ENCODE data around the gene SGIP1.

DNA sequence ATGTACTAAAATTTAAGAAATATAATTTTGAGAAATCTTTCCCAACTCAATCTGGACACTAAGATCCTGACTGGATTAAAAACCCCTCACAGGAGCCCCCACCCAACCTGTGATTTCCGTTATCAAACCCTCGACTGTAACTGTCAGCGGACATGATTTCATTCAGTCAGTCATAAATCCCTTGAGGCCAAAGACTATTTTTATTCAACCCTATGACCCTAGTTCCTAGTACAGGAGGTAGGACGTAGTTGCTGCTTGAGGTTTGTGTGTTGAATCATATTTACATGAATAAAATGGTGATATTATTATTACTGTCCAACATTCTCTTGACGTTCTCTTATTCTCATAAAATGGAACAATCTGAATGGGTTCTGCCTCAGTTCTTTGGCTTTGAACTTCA, 145.2 kb downstream of the SGIP1 start:
- no peak for TF ChIP-seq HDAC2 (IDR thresholded peaks at IDR 0.05; ENCODE audit: borderline replicate concordance in 1 of 2, low read depth in 2 of 2, low read length in 2 of 2)
- no peak for TF ChIP-seq RNF2 (IDR thresholded peaks at IDR 0.05; ENCODE audit: borderline replicate concordance, low read depth, low read length, missing control alignments, poor library complexity, severe bottlenecking)
- no peak for TF ChIP-seq SRF (IDR thresholded peaks at IDR 0.05; ENCODE audit: low read depth, low read length)
- TF ChIP-seq, protein P1, sequence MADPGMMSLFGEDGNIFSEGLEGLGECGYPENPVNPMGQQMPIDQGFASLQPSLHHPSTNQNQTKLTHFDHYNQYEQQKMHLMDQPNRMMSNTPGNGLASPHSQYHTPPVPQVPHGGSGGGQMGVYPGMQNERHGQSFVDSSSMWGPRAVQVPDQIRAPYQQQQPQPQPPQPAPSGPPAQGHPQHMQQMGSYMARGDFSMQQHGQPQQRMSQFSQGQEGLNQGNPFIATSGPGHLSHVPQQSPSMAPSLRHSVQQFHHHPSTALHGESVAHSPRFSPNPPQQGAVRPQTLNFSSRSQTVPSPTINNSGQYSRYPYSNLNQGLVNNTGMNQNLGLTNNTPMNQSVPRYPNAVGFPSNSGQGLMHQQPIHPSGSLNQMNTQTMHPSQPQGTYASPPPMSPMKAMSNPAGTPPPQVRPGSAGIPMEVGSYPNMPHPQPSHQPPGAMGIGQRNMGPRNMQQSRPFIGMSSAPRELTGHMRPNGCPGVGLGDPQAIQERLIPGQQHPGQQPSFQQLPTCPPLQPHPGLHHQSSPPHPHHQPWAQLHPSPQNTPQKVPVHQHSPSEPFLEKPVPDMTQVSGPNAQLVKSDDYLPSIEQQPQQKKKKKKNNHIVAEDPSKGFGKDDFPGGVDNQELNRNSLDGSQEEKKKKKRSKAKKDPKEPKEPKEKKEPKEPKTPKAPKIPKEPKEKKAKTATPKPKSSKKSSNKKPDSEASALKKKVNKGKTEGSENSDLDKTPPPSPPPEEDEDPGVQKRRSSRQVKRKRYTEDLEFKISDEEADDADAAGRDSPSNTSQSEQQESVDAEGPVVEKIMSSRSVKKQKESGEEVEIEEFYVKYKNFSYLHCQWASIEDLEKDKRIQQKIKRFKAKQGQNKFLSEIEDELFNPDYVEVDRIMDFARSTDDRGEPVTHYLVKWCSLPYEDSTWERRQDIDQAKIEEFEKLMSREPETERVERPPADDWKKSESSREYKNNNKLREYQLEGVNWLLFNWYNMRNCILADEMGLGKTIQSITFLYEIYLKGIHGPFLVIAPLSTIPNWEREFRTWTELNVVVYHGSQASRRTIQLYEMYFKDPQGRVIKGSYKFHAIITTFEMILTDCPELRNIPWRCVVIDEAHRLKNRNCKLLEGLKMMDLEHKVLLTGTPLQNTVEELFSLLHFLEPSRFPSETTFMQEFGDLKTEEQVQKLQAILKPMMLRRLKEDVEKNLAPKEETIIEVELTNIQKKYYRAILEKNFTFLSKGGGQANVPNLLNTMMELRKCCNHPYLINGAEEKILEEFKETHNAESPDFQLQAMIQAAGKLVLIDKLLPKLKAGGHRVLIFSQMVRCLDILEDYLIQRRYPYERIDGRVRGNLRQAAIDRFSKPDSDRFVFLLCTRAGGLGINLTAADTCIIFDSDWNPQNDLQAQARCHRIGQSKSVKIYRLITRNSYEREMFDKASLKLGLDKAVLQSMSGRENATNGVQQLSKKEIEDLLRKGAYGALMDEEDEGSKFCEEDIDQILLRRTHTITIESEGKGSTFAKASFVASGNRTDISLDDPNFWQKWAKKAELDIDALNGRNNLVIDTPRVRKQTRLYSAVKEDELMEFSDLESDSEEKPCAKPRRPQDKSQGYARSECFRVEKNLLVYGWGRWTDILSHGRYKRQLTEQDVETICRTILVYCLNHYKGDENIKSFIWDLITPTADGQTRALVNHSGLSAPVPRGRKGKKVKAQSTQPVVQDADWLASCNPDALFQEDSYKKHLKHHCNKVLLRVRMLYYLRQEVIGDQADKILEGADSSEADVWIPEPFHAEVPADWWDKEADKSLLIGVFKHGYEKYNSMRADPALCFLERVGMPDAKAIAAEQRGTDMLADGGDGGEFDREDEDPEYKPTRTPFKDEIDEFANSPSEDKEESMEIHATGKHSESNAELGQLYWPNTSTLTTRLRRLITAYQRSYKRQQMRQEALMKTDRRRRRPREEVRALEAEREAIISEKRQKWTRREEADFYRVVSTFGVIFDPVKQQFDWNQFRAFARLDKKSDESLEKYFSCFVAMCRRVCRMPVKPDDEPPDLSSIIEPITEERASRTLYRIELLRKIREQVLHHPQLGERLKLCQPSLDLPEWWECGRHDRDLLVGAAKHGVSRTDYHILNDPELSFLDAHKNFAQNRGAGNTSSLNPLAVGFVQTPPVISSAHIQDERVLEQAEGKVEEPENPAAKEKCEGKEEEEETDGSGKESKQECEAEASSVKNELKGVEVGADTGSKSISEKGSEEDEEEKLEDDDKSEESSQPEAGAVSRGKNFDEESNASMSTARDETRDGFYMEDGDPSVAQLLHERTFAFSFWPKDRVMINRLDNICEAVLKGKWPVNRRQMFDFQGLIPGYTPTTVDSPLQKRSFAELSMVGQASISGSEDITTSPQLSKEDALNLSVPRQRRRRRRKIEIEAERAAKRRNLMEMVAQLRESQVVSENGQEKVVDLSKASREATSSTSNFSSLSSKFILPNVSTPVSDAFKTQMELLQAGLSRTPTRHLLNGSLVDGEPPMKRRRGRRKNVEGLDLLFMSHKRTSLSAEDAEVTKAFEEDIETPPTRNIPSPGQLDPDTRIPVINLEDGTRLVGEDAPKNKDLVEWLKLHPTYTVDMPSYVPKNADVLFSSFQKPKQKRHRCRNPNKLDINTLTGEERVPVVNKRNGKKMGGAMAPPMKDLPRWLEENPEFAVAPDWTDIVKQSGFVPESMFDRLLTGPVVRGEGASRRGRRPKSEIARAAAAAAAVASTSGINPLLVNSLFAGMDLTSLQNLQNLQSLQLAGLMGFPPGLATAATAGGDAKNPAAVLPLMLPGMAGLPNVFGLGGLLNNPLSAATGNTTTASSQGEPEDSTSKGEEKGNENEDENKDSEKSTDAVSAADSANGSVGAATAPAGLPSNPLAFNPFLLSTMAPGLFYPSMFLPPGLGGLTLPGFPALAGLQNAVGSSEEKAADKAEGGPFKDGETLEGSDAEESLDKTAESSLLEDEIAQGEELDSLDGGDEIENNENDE (IDR thresholded peaks at IDR 0.05; ENCODE audit: insufficient replicate concordance, low read length), result no peak
- no peak for TF ChIP-seq PHF8 (conservative IDR thresholded peaks at IDR 0.05; ENCODE audit: low read depth, low read length)
- TF ChIP-seq RFX5 (IDR thresholded peaks at IDR 0.05; ENCODE audit: borderline replicate concordance, low read depth, low read length), result no peak
